Immature natural killer cell (primary cell): ENCODE measurements around the gene BUB1B. TPM values are rescaled to one million over a fixed set of nuclear protein-coding genes. Genes with fewer than 3 reads are reported as not detected.

Experiments used
- DNase-seq, 3 donors: peaks; one replicate each; pipeline ENCODE4 v3.0.0; 2022; ENCODE audit warnings: mixed read lengths in 1 of 3
- H3K27ac Mint-ChIP-seq, 6 donors: one replicate each; pipeline ENCODE4 v1.8.0; 2020; ENCODE audit warnings: mixed read lengths in 6 of 6, mild to moderate bottlenecking in 5 of 6, inconsistent platforms in 4 of 6, moderate library complexity in 3 of 6
- H3K27me3 Mint-ChIP-seq, 3 donors: one replicate each; pipeline ENCODE4 v1.8.0; 2020 to 2021; ENCODE audit warnings: low read depth in 3 of 3, mild to moderate bottlenecking in 3 of 3, mixed read lengths in 3 of 3, moderate library complexity in 3 of 3, inconsistent platforms in 1 of 3
- H3K36me3 Mint-ChIP-seq, 3 donors: one replicate each; pipeline ENCODE4 v1.8.0; 2020; ENCODE audit warnings: mixed read lengths in 3 of 3, inconsistent platforms in 2 of 3, mild to moderate bottlenecking in 2 of 3
- H3K4me1 Mint-ChIP-seq, 2 donors: one replicate each; pipeline ENCODE4 v1.8.0; 2020; ENCODE audit warnings: inconsistent platforms in 2 of 2, mild to moderate bottlenecking in 2 of 2, mixed read lengths in 2 of 2, moderate library complexity in 1 of 2
- H3K4me3 Mint-ChIP-seq, 5 donors: one replicate each; pipeline ENCODE4 v1.8.0; 2020; ENCODE audit warnings: mild to moderate bottlenecking in 5 of 5, mixed read lengths in 5 of 5, inconsistent platforms in 3 of 5, moderate library complexity in 3 of 5
- H3K9me3 Mint-ChIP-seq, 6 donors: one replicate each; pipeline ENCODE4 v1.8.0; 2020; ENCODE audit warnings: mild to moderate bottlenecking in 6 of 6, mixed read lengths in 6 of 6, inconsistent platforms in 4 of 6, moderate library complexity in 3 of 6
- polyA plus RNA-seq, 3 donors: library from polyadenylated mRNA; unstranded; fragments of 300-500 nt; fragmentation: Illumina TruSeq; gene quantifications; one replicate each; pipeline ENCODE4 v1.2.3, GENCODE V29; 2021

The BUB1B gene
- polyA plus RNA-seq, 3 donors from 2014 or later = 0.74 to 0.99 TPM; not detected in 1

- no peaks in the 10 kb centered on the region for H3K9me3 Mint-ChIP-seq
These were observed 21.6 kb downstream of the BUB1B start for GRCh38 chr15:40182358-40183029.

GRCh38 chr15:40183636-40184463 lies 23.0 kb downstream of the BUB1B start:
- H3K27me3 Mint-ChIP-seq = peaks cover 0 to 1% (median 0%) of the 10 kb centered on the region in 3 donors
- DNase-seq = no peak

More at GRCh38 chr15:40182358-40183029, 21.6 kb downstream of the BUB1B start:
- DNase-seq = no peak
- Mint-ChIP-seq H3K36me3 (peaks cover 0 to 8% (median 0%) of the 10 kb centered on the region in 3 donors), H3K4me3 (peak overlapping the region; percentile 47 to 73 (median 65)), H3K27ac (peak overlapping the region; percentile 59 to 92 (median 86)), H3K27me3 (peaks cover 0 to 1% (median 0%) of the 10 kb centered on the region in 3 donors), H3K4me1 (peaks cover 21 to 29% of the 10 kb centered on the region in 2 donors)

GRCh38 chr15:40190591-40190990 lies 29.7 kb downstream of the BUB1B start:
- Mint-ChIP-seq H3K27me3 (no peaks in the 10 kb centered on the region), H3K9me3 (no peaks in the 10 kb centered on the region), H3K36me3 (peaks cover 0 to 4% (median 0%) of the 10 kb centered on the region in 3 donors), H3K4me1 (no peaks in the 10 kb centered on the region), H3K27ac (no peak overlapping the region), H3K4me3 (no peak overlapping the region)
- DNase-seq = no peak

More at GRCh38 chr15:40183636-40184463, 23.0 kb downstream of the BUB1B start:
- Mint-ChIP-seq H3K27ac (peak overlapping the region; percentile 59 to 92 (median 86)), H3K36me3 (peaks cover 0 to 9% (median 0%) of the 10 kb centered on the region in 3 donors), H3K4me1 (peaks cover 21 to 29% of the 10 kb centered on the region in 2 donors), H3K9me3 (no peaks in the 10 kb centered on the region), H3K4me3 (peak overlapping the region; percentile 47 to 73 (median 65))

GRCh38 chr15:40192942-40193341 lies 32.1 kb downstream of the BUB1B start:
- Mint-ChIP-seq H3K4me1 (peaks cover 12 to 18% of the 10 kb centered on the region in 2 donors), H3K9me3 (no peaks in the 10 kb centered on the region), H3K36me3 (peaks cover 0 to 8% (median 0%) of the 10 kb centered on the region in 3 donors), H3K4me3 (no peak overlapping the region), H3K27me3 (no peaks in the 10 kb centered on the region), H3K27ac (no peak overlapping the region)
- DNase-seq = no peak

GRCh38 chr15:40197434-40197833 lies 36.6 kb downstream of the BUB1B start:
- Mint-ChIP-seq H3K4me3 (peak overlapping the region; percentile 2 to 46 (median 25)), H3K27ac (peak overlapping the region in 3 of 6 donors; percentile 2 to 31 (median 9)), H3K4me1 (peaks cover 13 to 24% of the 10 kb centered on the region in 2 donors), H3K9me3 (no peaks in the 10 kb centered on the region), H3K36me3 (peaks cover 0 to 7% (median 0%) of the 10 kb centered on the region in 3 donors), H3K27me3 (no peaks in the 10 kb centered on the region)
- DNase-seq = peak in 1 of 3 donors; percentile 3

GRCh38 chr15:40198355-40199085 lies 37.7 kb downstream of the BUB1B start:
- Mint-ChIP-seq H3K27me3 (no peaks in the 10 kb centered on the region), H3K4me1 (peaks cover 13 to 24% of the 10 kb centered on the region in 2 donors), H3K36me3 (peaks cover 0 to 7% (median 0%) of the 10 kb centered on the region in 3 donors), H3K27ac (no peak overlapping the region), H3K4me3 (no peak overlapping the region), H3K9me3 (no peaks in the 10 kb centered on the region)
- no peak for DNase-seq

- Mint-ChIP-seq H3K9me3 (no peaks in the 10 kb centered on the region), H3K27me3 (no peaks in the 10 kb centered on the region), H3K27ac (no peak overlapping the region), H3K4me3 (no peak overlapping the region), H3K36me3 (peaks cover 0 to 6% (median 0%) of the 10 kb centered on the region in 3 donors), H3K4me1 (no peaks in the 10 kb centered on the region)
- DNase-seq = no peak
These were observed 43.2 kb downstream of the BUB1B start for GRCh38 chr15:40204100-40204499.

- Mint-ChIP-seq H3K9me3 (no peaks in the 10 kb centered on the region), H3K4me3 (no peak overlapping the region), H3K36me3 (no peaks in the 10 kb centered on the region), H3K27ac (no peak overlapping the region), H3K4me1 (peaks cover 0 to 2% of the 10 kb centered on the region in 2 donors), H3K27me3 (peaks cover 0 to under 1% (median 0%) of the 10 kb centered on the region in 3 donors)
- DNase-seq = peak; percentile 65 to 75 (median 67)
These were observed 56.4 kb downstream of the BUB1B start for GRCh38 chr15:40217166-40217824.

- Mint-ChIP-seq H3K4me3 (no peak overlapping the region), H3K27me3 (peaks cover 0 to 2% (median 0%) of the 10 kb centered on the region in 3 donors), H3K27ac (peak overlapping the region in 1 of 6 donors; percentile 9), H3K4me1 (peaks cover 0 to 2% of the 10 kb centered on the region in 2 donors), H3K36me3 (no peaks in the 10 kb centered on the region), H3K9me3 (no peaks in the 10 kb centered on the region)
- no peak for DNase-seq
These were observed 58.9 kb downstream of the BUB1B start for GRCh38 chr15:40219801-40220200.

GRCh38 chr15:40222131-40222530 lies 61.3 kb downstream of the BUB1B start:
- no peak for DNase-seq
- Mint-ChIP-seq H3K9me3 (no peaks in the 10 kb centered on the region), H3K4me1 (no peaks in the 10 kb centered on the region), H3K27ac (no peak overlapping the region), H3K36me3 (no peaks in the 10 kb centered on the region), H3K4me3 (no peak overlapping the region), H3K27me3 (peaks cover 0 to 2% (median 0%) of the 10 kb centered on the region in 3 donors)

- Mint-ChIP-seq H3K9me3 (no peaks in the 10 kb centered on the region), H3K36me3 (no peaks in the 10 kb centered on the region), H3K4me1 (no peaks in the 10 kb centered on the region), H3K27me3 (peaks cover 0 to 2% (median 0%) of the 10 kb centered on the region in 3 donors), H3K27ac (no peak overlapping the region), H3K4me3 (no peak overlapping the region)
- no peak for DNase-seq
These were observed 65.9 kb downstream of the BUB1B start for GRCh38 chr15:40226736-40227135.

- no peak overlapping the region for H3K27ac Mint-ChIP-seq
- H3K9me3 Mint-ChIP-seq = no peaks in the 10 kb centered on the region
- H3K4me3 Mint-ChIP-seq = no peak overlapping the region
- no peaks in the 10 kb centered on the region for H3K4me1 Mint-ChIP-seq
- no peaks in the 10 kb centered on the region for H3K36me3 Mint-ChIP-seq
- no peak for DNase-seq
- H3K27me3 Mint-ChIP-seq = no peaks in the 10 kb centered on the region
These were observed 68.4 kb downstream of the BUB1B start for GRCh38 chr15:40229316-40229715.

GRCh38 chr15:40229956-40230355 lies 69.1 kb downstream of the BUB1B start:
- Mint-ChIP-seq H3K4me3 (no peak overlapping the region), H3K4me1 (no peaks in the 10 kb centered on the region), H3K27ac (no peak overlapping the region), H3K9me3 (no peaks in the 10 kb centered on the region), H3K27me3 (no peaks in the 10 kb centered on the region), H3K36me3 (no peaks in the 10 kb centered on the region)
- no peak for DNase-seq
